NB4 (cell line): Measurements from ENCODE around the gene TACC3.

Source experiments
- MAX ChIP-seq: IDR thresholded peaks from 2 replicates; pipeline ENCODE4 v1.6.1; 2011; ENCODE audit warnings: low read depth, low read length
- POLR2A ChIP-seq: IDR thresholded peaks from 2 replicates; pipeline ENCODE4 v1.6.1; 2011; ENCODE audit warnings: mild to moderate bottlenecking; ENCODE audit not compliant: insufficient read length; ENCODE audit errors: extremely low read depth
- TF ChIP-seq, protein P1 (sequence below): IDR thresholded peaks from one replicate; pipeline ENCODE4 v1.5.1; 2012; ENCODE audit warnings: low read depth, low read length

DNA sequence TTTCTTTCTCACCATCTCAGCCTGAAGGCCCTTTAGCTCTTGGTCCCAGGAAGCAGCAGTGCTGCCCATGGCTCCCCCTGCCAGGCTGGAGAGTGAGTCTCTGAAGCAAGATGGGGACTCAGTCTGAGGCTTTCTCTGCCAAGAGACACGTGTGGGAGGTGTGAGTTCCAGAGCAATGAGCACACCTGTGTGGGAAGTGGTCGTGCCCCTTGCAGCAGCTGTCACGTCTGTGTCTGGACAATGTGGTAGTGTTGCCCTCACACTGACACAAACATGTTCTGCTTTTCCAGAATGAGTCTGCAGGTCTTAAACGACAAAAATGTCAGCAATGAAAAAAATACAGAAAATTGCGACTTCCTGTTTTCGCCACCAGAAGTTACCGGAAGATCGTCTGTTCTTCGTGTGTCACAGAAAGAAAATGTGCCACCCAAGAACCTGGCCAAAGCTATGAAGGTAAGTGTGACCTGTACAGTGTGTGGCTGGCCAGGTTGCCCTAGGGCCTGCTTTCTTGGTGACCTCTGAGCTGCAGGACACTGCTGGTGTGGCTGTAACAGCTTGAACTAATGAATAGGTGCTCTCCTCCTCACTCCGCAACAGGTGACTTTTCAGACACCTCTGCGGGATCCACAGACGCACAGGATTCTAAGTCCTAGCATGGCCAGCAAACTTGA, 1.9 kb downstream of the TACC3 start:
- TF ChIP-seq, protein P1, sequence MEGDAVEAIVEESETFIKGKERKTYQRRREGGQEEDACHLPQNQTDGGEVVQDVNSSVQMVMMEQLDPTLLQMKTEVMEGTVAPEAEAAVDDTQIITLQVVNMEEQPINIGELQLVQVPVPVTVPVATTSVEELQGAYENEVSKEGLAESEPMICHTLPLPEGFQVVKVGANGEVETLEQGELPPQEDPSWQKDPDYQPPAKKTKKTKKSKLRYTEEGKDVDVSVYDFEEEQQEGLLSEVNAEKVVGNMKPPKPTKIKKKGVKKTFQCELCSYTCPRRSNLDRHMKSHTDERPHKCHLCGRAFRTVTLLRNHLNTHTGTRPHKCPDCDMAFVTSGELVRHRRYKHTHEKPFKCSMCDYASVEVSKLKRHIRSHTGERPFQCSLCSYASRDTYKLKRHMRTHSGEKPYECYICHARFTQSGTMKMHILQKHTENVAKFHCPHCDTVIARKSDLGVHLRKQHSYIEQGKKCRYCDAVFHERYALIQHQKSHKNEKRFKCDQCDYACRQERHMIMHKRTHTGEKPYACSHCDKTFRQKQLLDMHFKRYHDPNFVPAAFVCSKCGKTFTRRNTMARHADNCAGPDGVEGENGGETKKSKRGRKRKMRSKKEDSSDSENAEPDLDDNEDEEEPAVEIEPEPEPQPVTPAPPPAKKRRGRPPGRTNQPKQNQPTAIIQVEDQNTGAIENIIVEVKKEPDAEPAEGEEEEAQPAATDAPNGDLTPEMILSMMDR = no peak
- no peak for TF ChIP-seq POLR2A
- TF ChIP-seq MAX = peak; percentile 29; the same call in 1 of the 2 replicates
